Measurements from ENCODE around the gene FOSL1. TPM values are rescaled to one million over a fixed set of nuclear protein-coding genes. Genes with fewer than 3 reads are reported as not detected.

FOSL1 gene
- polyA plus RNA-seq, 3 donors, result 2.5 to 28.2 (median 2.5) TPM

DNA sequence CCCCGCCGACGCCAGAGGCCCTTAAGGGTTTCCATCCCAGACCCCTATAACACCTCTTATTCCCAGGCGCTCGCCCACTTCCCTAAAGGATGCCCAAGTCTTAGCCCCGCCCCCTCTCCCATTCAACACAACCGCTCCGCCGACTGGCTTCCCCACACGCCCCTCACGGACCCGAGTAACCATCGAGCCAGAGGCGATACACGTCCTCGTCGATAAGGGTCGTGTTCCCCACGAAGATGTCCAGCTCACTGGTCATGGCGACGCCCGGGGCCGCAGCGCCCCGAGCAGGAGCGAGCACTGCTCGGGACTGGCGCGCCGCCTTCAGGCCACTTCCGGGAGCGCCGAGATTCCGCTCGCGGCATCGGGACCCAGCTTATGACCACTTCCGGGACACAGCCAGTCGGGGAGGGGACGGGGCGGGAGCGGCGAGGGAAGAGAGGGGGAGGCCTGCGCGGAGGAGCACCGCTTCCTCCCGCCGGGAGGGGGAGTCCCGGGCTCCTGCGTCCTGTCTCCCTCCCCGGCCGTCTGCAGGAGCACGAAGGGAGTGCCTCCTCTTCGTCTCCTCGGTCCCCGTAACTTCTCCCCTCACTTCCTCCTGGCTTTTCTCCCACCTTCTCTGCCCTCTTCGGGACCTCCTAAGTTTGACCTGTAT lies 11.9 kb downstream of the FOSL1 start, which contains the start of gene FIBP:
Gene FIBP (minus strand): TSS at position 309 of the 652 bp plus-strand sequence. CDS start 53 bp downstream, at position 256.
- H3K4me1 ChIP-seq (ENCODE audit: control insufficient read depth in 1 of 2, insufficient read depth in 2 of 2, low read length in 2 of 2), result peaks cover 57 to 81% of the 10 kb centered on the region in 2 donors
- H2AFZ ChIP-seq (ENCODE audit: insufficient read depth, low read depth, low read length, poor library complexity, severe bottlenecking), result peak within 1 kb of the TSS; percentile 84
- peak within 1 kb of the TSS; percentile 98 to 100 (median 99) for H3K27ac Mint-ChIP-seq
- H3K4me3 Mint-ChIP-seq, result peak within 1 kb of the TSS; percentile 95 to 99
- H3K79me2 ChIP-seq (ENCODE audit: insufficient read depth, low read length), result peaks cover 50% of the 10 kb centered on the region
- intact Hi-C loops (cut with micrococcal nuclease), result loop anchor here (1.0 to 5.0 kb wide), 4 partner anchors 34 to 177 kb away; partner anchors contain the start of gene SART1 (in 1 of the 2)
- peak within 1 kb of the TSS; percentile 63 to 82 (median 69) for H3K4me3 ChIP-seq (replicated peaks in 1 of 3; ENCODE audit: low read depth in 2 of 3, low read length in 3 of 3)
- peaks cover 63% of the 10 kb centered on the region for H3K4me1 Mint-ChIP-seq
- no peaks in the 10 kb centered on the region for H3K27me3 ChIP-seq (ENCODE audit: control insufficient read depth in 2 of 2, insufficient read depth in 2 of 2, low read length in 2 of 2)
- TF ChIP-seq, protein P1, sequence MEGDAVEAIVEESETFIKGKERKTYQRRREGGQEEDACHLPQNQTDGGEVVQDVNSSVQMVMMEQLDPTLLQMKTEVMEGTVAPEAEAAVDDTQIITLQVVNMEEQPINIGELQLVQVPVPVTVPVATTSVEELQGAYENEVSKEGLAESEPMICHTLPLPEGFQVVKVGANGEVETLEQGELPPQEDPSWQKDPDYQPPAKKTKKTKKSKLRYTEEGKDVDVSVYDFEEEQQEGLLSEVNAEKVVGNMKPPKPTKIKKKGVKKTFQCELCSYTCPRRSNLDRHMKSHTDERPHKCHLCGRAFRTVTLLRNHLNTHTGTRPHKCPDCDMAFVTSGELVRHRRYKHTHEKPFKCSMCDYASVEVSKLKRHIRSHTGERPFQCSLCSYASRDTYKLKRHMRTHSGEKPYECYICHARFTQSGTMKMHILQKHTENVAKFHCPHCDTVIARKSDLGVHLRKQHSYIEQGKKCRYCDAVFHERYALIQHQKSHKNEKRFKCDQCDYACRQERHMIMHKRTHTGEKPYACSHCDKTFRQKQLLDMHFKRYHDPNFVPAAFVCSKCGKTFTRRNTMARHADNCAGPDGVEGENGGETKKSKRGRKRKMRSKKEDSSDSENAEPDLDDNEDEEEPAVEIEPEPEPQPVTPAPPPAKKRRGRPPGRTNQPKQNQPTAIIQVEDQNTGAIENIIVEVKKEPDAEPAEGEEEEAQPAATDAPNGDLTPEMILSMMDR (IDR thresholded peaks at IDR 0.05), result peak; percentile 95
- peaks cover 23 to 34% of the 10 kb centered on the region in 2 donors for H3K36me3 ChIP-seq (replicated peaks in 1 of 2; ENCODE audit: control insufficient read depth in 1 of 2, insufficient read depth in 2 of 2, low read length in 2 of 2)
- peaks cover 0 to 2% (median 0%) of the 10 kb centered on the region in 7 donors for H3K9me3 Mint-ChIP-seq
- peaks cover 0 to 7% (median 0%) of the 10 kb centered on the region in 3 donors for H3K27me3 Mint-ChIP-seq (ENCODE audit: low read depth in 3 of 3)
- WGBS (ENCODE audit: insufficient coverage), result 0% methylated on average over 49 of the region's 57 CpGs
- no peaks in the 10 kb centered on the region for H3K9me3 ChIP-seq (replicated peaks in 1 of 2; ENCODE audit: control insufficient read depth in 1 of 2, insufficient read depth in 1 of 2, low read length in 2 of 2)
- H3K9ac ChIP-seq (ENCODE audit: insufficient read depth, low read length, poor library complexity, severe bottlenecking), result peak within 1 kb of the TSS; percentile 65
- peak within 1 kb of the TSS; percentile 88 to 95 for H3K27ac ChIP-seq (ENCODE audit: low read depth in 1 of 2, low read length in 2 of 2)
- DNase-seq, result peak; percentile 95 to 97 (median 97)
- H3K4me2 ChIP-seq (replicated peaks; ENCODE audit: extremely low read depth, low read length, poor library complexity, severe bottlenecking), result peak within 1 kb of the TSS; percentile 93
- H4K20me1 ChIP-seq (ENCODE audit: insufficient read depth, low read length), result peaks cover 23% of the 10 kb centered on the region
- peaks cover 38 to 46% of the 10 kb centered on the region in 2 donors for H3K36me3 Mint-ChIP-seq

DNA sequence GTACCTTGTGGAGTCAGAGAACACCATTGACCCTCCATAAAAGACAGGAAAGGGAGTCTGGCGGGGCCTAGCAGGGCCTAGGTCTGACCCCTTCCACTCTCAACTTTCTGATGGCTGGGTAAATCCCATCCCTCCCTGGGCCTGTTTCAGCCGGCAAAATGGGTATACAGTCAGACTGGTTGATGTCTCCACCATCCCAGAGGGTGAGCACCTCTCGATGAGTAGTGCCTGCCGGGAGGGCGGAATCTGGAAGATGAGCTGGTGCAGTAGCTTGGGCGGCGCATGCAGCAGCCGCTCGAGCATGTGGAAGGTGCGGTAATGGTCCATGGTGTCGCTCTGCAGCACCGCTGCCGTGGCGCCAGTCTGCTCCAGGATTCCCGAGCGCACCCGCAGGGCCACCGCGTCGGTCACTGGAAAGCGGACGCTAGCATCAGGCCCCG lies 12.4 kb downstream of the FOSL1 start:
- peak overlapping the region; percentile 98 to 100 (median 99) for H3K27ac Mint-ChIP-seq
- peaks cover 45% of the 10 kb centered on the region for H3K79me2 ChIP-seq (ENCODE audit: insufficient read depth, low read length)
- H3K27me3 Mint-ChIP-seq (ENCODE audit: low read depth in 3 of 3), result peaks cover 0 to 7% (median 0%) of the 10 kb centered on the region in 3 donors
- peak overlapping the region; percentile 63 to 82 (median 69) for H3K4me3 ChIP-seq (replicated peaks in 1 of 3; ENCODE audit: low read depth in 2 of 3, low read length in 3 of 3)
- no peaks in the 10 kb centered on the region for H3K9me3 ChIP-seq (replicated peaks in 1 of 2; ENCODE audit: control insufficient read depth in 1 of 2, insufficient read depth in 1 of 2, low read length in 2 of 2)
- peaks cover 44 to 51% of the 10 kb centered on the region in 2 donors for H3K36me3 Mint-ChIP-seq
- H3K4me3 Mint-ChIP-seq, result peak overlapping the region; percentile 95 to 99
- 5% methylated on average over 21 of the region's 23 CpGs for WGBS (ENCODE audit: insufficient coverage)
- peaks cover 28 to 39% of the 10 kb centered on the region in 2 donors for H3K36me3 ChIP-seq (replicated peaks in 1 of 2; ENCODE audit: control insufficient read depth in 1 of 2, insufficient read depth in 2 of 2, low read length in 2 of 2)
- H3K9ac ChIP-seq (ENCODE audit: insufficient read depth, low read length, poor library complexity, severe bottlenecking), result peak overlapping the region; percentile 65
- peak overlapping the region; percentile 88 to 95 for H3K27ac ChIP-seq (ENCODE audit: low read depth in 1 of 2, low read length in 2 of 2)
- no peaks in the 10 kb centered on the region for H3K27me3 ChIP-seq (ENCODE audit: control insufficient read depth in 2 of 2, insufficient read depth in 2 of 2, low read length in 2 of 2)
- peaks cover 18% of the 10 kb centered on the region for H4K20me1 ChIP-seq (ENCODE audit: insufficient read depth, low read length)
- H3K9me3 Mint-ChIP-seq, result peaks cover 0 to 2% (median 0%) of the 10 kb centered on the region in 7 donors
- peaks cover 51 to 75% of the 10 kb centered on the region in 2 donors for H3K4me1 ChIP-seq (ENCODE audit: control insufficient read depth in 1 of 2, insufficient read depth in 2 of 2, low read length in 2 of 2)
- TF ChIP-seq, protein P1 (IDR thresholded peaks at IDR 0.05), result no peak
- DNase-seq, result peak in 1 of 3 donors; percentile 51
- H3K4me2 ChIP-seq (replicated peaks; ENCODE audit: extremely low read depth, low read length, poor library complexity, severe bottlenecking), result peak overlapping the region; percentile 93
- intact Hi-C loops (cut with micrococcal nuclease), result loop anchor here (1.0 to 5.0 kb wide), 4 partner anchors 35 to 176 kb away; partner anchors contain the start of gene SART1 (in 1 of the 2)
- peaks cover 57% of the 10 kb centered on the region for H3K4me1 Mint-ChIP-seq
- peak overlapping the region; percentile 84 for H2AFZ ChIP-seq (ENCODE audit: insufficient read depth, low read depth, low read length, poor library complexity, severe bottlenecking)
